H54 (cell line): ENCODE results near the gene TLE2.

Source experiments
- DNase-seq: peaks from one replicate; pipeline ENCODE4 v3.0.0; 2011; ENCODE audit warnings: low spot score, mixed read lengths; ENCODE audit not compliant: insufficient read length
- FAIRE-seq: peaks from 3 replicates; lab custom pipeline; 2011; peaks lifted over from hg19 to GRCh38; lab: Jason Lieb, UNC
- POLR2A ChIP-seq: IDR thresholded peaks from 2 replicates; pipeline ENCODE4 v1.6.1; 2011; ENCODE audit warnings: low read depth, mild to moderate bottlenecking, low read length

The TLE2 gene

DNA sequence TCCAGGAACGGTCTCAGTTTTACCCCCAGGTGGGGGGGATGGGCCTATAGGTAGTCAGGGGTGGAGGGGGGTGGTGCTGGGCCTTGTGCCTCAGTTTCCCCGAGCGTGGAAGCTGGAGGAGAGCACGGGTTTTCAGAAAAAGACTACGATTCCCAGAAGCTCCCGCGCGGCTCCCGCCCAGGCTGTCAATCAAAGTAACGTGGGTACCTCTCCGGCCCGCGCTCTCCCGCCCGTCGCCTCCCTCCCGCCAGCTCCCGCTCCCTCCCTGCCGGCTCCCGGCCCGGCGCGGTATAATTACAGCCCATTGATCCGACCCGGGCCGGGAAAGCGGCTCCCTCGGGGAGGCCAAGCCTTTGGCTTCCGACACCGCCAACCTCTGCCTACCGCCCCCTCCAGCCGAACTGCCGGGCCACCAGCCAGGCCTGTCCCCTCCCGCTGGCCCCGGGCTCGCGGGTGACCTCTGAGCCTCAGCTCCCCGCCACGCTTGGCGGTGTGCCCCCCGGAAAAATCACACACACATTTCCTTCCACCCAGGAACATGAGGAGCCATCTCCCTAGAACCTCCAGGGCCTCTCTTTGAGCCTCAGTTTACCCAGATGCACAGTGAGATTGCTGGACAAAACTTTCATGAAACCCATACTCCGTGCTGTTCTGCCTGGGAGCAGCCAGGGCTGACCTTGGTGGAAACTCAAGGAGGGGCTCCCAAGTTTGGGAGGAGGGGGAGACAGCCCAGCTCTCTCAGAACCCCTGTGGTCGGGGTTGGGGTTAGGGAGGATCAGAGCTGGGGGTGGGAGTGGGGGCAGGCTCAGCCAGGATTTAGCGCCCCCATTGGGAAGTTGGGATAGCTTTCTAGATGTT is 7.3 kb upstream of the TLE2 start:
- no peak for FAIRE-seq
- peak; percentile 98 for DNase-seq
- peak; percentile 45 for TF ChIP-seq POLR2A

DNA sequence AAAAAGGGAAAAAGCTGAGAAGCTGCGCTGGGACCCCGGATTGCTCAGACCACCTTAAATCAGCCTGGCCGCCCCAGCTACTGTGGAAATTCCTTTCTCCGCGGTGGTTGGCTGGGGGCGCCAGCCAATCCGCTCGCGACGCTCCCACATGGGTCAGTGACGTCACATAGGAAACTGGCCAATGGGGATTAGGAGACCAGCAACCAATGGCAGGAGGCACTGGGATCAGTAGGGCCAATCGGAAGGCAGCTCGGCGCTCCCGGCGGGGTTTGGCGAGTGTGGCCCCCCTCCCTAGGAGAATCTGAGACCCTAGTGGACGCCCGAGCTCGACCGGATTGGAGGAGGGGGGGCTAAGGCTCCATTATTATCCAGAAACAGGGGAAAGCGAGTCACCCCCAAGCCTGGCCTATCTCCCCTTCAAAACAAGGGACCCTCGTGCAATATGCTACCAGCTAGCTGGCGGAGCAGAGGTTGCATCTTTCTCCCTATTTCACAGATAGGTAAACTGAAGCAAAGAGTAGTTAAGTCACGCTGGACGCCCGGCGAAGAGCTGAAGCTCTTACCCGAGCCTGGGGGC is 6.5 kb upstream of the TLE2 start:
- no peak for TF ChIP-seq POLR2A
- FAIRE-seq: peak; percentile 68
- peak; percentile 100 for DNase-seq

DNA sequence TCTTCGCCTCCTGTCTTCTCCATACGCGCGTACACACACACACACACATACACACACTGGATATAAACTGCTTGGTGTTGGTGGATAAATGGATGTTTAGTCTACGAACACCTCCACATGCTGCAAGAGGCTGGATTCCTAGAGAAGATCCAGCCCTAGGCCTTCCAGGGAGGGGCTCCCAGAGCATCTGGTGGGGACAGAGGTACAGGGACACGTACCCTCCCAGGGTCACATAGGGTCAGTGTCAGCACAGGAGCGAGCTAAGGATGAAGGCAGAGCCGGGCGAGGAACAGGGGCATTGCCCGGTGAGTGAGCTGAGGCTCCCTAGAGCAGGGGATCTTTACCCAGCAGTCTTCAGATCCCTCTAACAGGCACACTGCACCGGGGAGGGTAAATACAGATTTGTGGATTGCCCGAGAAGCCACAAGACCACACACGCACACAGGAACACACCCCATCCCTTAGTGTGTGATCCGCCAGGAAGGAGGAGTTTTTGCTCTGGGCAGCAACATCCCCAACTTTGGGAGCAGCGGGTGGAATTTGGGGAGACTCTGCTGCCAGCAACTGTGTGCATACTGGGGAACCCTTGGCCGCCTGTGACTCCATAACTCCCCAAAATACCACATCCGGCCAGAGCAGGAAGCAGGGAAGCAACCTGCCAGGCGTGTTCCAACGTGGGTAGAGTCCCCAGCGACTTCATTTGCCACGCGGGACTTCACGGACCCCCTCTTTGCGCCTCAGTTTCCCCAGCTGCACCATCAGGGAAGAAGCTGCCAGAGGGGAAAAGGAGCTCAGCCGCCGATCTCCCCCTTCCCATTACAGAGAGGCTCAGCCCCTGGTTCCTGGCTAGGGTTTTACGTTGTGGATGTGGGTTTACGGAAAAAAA is 5.8 kb upstream of the TLE2 start:
- FAIRE-seq: no peak
- no peak for DNase-seq
- peak; percentile 30 for TF ChIP-seq POLR2A

- no peak for FAIRE-seq
- TF ChIP-seq POLR2A: no peak
- no peak for DNase-seq
Measured at GRCh38 chr19:3034406-3034655, 5.3 kb upstream of the TLE2 start.

GRCh38 chr19:3033595-3034405 is 4.7 kb upstream of the TLE2 start:
- no peak for FAIRE-seq
- no peak for TF ChIP-seq POLR2A
- DNase-seq: no peak

DNA sequence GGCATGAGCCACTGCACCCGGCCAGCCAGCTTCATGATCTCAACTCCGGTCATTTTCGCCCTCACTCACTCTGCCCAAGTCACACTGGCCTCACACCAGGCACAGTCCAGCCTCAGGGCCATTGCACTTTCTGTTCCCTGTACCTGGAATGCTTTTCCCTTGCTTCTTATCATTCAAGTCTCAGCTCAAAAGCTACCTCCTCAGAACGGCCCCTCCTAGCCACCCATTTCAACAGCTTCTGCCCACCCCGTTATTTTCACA is 2.5 kb upstream of the TLE2 start:
- DNase-seq: no peak
- TF ChIP-seq POLR2A: no peak
- no peak for FAIRE-seq

DNA sequence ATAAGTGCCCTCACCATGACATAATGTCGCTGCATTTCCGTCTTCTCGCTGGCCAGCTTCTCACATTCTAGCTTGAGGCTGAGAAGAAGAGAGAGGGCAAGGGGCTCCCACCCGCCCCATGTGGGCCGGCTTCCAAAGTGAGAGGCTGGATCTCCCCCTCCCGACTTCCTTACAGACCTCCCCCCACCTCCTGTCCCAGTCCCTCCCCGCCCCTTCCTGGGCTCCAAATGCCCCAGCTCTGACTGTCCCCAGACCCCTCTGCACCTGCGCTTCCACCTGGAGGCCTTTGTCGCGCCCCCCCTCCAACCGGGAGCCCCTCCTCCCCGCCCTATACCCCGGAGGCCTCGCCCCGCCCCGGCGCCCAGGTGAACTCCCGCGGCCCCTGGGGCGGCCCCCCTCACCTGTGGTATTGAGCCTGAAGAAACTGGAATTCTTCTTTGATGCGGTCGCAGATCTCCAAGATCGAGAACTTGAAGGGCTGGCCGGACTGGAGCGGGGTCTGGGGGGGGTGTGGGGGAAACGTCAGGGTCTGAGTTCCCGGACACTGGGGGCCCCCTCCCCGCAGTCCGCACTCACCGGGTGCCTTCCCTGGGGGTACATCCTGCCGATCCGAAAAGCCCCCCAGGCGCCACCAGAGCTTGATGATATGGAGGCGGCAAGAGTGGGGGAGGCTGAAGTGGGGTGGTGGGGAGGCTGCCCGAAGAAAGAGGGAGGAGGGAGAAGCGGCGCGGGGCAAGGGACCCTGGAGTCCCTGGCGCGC is 595 bp downstream of the TLE2 start:
- no peak for TF ChIP-seq POLR2A
- DNase-seq (no peak), FAIRE-seq (no peak)

DNA sequence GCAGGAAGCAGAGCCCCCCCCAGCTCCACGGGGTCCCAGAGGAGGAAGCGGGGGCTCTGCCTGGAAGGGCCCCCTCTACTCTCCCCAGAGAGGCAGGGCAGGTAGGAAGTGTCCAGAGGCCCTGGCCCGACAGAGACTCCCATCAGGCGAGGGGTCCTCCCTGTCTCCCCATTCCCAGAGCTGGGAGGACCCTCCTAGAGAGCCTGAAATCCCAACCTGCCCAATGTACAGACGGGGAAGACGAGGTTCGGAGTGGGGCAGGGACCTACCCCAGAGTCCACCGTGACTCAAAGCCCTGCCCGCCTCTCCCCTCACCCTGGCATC is 1.1 kb downstream of the TLE2 start:
- TF ChIP-seq POLR2A: no peak
- no peak for DNase-seq
- no peak for FAIRE-seq

DNA sequence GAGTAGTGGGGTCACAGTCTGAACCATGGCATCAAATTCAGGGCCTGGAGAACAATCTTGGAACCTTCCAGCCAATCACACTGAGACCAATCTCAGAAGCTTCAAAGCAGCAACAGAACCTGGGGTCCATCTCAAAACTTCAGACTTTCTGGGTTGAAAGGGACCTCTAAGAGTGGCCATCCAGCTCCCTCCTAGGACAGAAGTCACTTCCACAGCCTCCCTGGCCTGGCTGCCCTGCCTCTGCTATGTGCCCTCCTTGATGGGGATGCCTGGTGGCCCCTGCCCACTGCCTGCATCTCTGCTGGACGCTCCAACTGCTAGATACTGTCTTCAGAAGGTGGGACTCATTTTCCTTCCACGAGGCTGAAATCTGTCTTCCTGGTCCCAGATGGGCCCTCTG is 1.8 kb downstream of the TLE2 start:
- no peak for FAIRE-seq
- no peak for DNase-seq
- no peak for TF ChIP-seq POLR2A

GRCh38 chr19:3026768-3027167 is 2.3 kb downstream of the TLE2 start:
- no peak for FAIRE-seq
- no peak for TF ChIP-seq POLR2A
- DNase-seq: no peak

DNA sequence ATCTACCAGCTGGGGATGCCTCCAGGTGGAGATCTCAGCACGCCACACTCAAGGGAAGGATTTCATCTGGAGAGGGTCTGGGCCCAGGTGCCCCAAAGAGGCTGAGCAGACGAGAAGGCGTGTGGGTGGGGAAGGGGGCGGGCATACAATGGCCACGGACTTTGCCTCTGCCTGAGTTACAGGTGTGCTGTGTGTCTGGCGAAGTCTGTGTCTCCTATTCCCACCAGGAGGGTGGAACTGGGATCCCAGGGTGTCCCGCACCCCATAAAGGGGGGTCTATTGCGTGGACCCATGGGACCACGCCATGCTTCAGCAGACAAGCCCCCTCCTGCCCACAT is 3.6 kb downstream of the TLE2 start:
- no peak for TF ChIP-seq POLR2A
- DNase-seq: no peak
- FAIRE-seq: no peak

DNA sequence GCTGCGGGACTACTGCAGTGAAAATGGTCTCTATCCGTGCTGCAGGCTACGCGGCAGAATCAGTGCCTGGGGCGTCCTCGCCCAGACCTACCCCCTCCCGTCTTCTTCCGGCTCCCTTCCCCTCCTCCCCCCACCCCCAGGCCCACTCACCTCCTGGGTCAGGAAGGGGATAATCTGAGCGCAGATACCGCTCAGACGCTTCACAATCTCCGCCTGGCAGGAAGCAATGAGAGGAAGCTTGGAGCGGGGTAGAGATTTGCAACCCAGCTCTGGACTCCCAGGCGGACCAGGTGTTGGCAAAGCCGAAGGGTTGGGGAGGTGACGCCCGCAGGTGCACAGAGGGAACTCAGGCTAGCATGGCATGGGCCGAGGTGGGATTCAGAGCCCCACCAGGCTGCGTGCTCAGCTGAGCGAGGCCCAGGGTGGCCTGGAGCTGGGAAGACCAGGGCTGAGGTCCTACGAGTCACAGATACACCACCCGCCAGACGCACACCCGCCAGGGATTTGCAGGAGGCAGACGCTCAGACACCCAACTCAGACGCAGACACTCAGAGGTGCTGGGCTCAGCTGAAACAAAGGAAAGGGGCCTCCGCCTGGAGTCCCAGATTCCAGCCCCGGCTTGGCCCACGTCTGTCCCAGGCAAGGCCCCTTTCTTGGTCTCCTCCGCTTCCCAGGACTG is 4.1 kb downstream of the TLE2 start:
- no peak for DNase-seq
- no peak for FAIRE-seq
- no peak for TF ChIP-seq POLR2A

- FAIRE-seq: no peak
- no peak for TF ChIP-seq POLR2A
- no peak for DNase-seq
Measured at GRCh38 chr19:3024509-3024869, 4.6 kb downstream of the TLE2 start.
